ENCODE data around the gene POLD1.

DNA sequence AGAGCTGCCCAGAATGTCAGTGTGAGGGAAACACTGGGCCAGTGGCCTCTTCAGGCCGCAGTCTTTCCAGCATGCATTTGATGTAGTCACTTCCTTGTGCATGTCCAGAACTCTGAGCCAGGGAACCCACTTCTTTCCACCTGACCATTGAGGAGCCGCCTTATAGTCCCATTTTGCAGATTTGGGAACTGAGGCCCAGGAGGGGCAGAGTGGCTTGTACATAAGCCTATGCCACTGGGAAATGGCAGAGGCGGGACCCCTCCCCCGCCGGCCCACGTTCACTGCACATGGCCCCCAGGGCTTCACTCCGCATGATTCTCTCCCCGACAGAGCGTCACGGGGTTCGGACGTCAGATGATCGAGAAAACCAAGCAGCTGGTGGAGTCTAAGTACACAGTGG is 28.9 kb downstream of the POLD1 start:
- TF ChIP-seq, protein P1, sequence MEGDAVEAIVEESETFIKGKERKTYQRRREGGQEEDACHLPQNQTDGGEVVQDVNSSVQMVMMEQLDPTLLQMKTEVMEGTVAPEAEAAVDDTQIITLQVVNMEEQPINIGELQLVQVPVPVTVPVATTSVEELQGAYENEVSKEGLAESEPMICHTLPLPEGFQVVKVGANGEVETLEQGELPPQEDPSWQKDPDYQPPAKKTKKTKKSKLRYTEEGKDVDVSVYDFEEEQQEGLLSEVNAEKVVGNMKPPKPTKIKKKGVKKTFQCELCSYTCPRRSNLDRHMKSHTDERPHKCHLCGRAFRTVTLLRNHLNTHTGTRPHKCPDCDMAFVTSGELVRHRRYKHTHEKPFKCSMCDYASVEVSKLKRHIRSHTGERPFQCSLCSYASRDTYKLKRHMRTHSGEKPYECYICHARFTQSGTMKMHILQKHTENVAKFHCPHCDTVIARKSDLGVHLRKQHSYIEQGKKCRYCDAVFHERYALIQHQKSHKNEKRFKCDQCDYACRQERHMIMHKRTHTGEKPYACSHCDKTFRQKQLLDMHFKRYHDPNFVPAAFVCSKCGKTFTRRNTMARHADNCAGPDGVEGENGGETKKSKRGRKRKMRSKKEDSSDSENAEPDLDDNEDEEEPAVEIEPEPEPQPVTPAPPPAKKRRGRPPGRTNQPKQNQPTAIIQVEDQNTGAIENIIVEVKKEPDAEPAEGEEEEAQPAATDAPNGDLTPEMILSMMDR (IDR thresholded peaks at IDR 0.05), result no peak
- TF ChIP-seq POLR2A (IDR thresholded peaks at IDR 0.05) (no peak), EP300 (IDR thresholded peaks at IDR 0.05) (no peak)

All from gastroesophageal sphincter (tissue), 3 donors.